NCI-H748 (cell line): ENCODE data around the gene GMDS.

Source experiments
- DNase-seq: peaks from one replicate; lab custom pipeline; 2025; ENCODE audit not compliant: unreplicated experiment; lab: John Stamatoyannopoulos, UW

GMDS gene

GRCh38 chr6:1621070-1621701, 624.2 kb downstream of the GMDS start:
- DNase-seq: no peak

GRCh38 chr6:1620504-1621069, 624.8 kb downstream of the GMDS start:
- no peak for DNase-seq

DNA sequence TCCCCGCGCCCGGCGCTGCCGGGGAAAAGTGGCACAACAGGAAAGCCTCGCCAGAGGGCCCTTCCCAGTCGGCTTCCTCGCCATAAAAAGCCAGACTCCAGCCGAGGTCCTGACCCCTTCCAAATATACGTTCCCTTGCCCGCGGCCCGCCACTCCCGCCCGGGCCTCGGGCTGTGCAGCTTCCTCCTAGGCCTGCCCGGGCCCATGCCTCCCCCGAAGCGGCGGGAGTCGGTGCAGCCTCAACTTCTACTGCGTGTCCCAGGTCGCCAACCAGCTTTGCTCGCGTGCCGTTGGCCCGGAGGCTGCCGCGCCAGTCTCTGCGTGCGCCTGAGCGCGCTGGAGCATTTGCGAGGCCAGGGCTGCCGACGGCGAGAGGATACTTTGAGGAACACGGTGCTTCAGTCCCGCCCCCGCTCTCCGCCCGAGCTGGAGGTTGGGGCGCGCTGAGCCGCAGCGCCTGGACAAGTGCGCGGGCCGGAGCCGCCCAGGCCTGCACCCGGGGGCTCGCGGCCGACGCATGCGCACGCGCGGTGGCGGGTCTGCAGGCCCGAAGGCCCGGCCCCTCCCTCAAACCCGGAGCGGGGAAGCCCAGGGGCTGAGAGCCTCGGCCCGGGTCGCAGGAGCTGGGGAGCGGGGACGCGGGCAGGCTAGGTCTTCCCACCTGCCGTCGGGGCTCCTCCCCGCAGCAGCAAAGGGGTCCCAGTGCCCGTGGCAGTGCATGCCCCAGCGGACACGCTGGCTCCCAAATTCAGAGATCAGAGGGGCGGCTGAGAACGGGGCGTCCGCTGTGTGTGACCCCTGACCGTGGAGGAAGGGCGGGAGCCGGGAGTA, 625.5 kb downstream of the GMDS start:
- no peak for DNase-seq

GRCh38 chr6:1619098-1619672, 626.2 kb downstream of the GMDS start:
- no peak for DNase-seq

DNA sequence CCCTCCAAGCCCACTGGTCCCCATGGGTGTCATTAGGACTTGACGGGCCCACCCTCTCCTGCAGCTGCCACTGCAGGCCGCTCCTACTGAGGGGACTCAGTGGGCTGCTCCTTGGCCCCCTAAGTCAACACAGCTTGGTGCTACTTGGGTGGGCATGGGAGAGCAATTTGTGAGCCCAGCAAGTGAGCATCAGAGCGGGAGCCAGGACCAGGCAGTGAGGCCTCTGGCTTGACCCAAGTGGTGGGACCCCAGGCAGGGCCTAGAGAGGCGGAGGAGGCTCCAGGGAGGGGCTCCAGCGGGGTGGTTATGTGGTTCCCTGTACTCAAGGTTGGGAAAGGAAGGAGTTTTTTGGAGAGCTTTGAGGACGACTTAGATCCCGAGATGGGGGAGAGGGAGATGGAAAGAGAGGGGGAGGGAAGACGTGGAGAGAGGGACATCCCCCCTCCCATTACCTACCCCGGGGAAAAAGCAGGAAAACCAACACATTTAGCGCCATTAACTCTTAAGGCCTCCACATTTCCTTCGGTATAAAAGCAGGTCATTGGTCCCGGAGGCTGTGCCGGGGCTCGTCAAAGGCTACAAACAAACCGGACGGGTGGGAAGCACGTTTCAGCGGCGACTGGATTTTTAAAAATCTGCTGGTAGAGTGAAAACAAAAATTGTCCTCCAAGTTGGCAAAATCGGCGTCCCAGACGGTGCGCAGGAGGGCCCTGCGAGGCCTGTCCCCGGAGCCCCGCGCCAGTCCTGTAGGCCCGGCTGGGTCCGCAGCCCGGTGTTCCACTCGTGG, 626.9 kb downstream of the GMDS start:
- no peak for DNase-seq

DNA sequence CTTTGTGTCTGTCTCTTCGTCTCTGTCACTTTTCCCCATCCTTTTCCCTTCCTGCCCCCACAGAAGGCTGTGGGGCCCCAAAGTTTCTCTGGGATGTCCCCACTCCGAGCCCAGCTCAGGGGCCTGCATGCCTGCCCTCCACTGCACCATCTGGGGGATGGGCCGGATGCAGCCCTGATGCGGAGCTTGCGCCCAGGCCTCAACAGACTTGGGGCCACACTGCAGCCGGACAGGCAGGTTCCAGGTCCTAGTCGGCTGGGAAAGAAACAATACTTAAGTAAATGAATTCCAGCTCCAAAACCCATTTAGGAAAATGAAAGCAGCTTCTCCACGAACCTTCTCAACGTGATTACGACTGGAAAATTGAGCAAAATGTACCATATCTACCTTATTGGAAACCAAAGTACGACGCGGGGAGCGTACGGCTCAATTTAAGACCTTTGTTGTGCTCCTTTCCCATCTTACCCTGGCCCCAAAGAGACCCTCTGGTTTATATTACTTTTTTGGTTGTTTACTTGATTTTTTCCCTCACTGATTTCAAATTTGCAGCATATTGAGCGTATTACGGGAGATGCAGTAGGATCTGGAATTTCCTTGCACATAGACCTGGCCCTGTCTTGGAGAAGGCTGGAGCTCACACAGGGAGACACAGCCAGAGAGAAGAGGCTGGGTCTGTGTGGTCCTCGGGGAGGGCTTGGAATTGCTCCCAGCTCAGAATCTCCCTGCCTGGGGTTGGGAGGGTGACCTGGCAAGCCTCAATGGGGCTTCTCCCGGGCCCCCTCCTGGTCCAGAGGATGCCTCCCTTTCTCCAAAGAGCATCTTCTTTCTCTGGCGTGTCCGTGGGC, 627.7 kb downstream of the GMDS start:
- DNase-seq: no peak

- DNase-seq: no peak
These were observed 628.5 kb downstream of the GMDS start for GRCh38 chr6:1616701-1617463.

DNA sequence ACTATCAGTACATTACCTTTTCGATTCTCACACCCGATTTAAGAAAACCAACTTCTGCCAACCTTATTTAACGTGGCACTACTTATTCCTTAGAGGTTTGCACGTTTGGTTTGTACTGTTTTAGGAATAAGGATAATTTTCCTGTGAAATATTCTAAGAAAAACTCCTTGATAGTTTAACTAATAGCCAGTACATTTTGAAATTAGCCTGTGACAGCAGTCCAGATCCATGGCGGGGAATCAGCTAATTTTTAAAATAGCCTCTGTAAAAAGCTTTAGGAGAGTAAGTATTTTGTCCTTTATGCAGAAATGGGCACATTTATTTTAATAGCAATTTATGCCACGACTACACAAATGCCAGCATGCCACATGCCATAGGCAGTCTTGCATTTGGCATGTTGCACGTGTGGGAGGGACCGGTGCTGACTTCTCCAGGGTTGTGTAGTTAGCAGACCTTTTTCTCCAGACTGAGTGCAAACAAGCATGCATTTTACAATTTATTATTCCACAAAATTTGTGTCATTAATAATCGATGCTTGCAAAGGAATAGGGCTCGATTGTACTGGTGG, 629.5 kb downstream of the GMDS start:
- no peak for DNase-seq

GRCh38 chr6:1615151-1615852, 630.1 kb downstream of the GMDS start:
- no peak for DNase-seq

DNA sequence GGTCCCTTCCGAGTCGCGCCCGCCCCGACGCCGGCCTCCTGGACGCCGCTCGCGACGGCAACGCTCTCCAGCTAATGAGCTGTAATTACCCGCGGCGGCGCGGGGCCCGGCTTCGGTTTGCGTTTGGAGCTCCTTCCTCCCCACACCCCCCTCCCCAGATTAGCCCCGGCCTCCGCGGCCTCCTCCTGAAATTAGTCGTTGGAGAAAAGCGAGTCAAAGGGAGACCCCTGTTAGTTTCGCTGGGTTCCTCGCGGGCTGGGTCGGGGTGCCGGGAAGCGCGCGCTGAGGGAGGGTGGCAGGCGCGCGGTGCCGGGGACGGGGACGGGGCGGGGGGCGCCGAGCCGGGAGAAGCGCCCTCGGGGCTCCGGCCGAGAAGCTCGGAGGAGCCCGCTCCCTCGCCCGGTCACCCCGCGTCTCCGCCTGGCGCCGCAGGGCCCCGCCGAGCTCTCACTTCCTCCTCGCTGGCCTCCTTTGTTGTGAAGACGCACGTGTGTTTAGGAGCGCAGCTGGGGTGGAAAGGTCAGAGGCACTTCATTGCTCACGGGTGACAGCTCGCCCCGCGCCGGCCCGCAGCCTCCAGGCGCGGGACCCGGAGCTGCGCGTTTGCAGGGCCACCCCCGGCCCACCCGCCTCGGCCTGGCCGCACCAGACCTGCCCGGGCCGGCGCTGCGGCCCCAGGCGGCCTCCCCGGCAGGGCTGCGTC, 630.8 kb downstream of the GMDS start:
- DNase-seq: peak; percentile 47

DNA sequence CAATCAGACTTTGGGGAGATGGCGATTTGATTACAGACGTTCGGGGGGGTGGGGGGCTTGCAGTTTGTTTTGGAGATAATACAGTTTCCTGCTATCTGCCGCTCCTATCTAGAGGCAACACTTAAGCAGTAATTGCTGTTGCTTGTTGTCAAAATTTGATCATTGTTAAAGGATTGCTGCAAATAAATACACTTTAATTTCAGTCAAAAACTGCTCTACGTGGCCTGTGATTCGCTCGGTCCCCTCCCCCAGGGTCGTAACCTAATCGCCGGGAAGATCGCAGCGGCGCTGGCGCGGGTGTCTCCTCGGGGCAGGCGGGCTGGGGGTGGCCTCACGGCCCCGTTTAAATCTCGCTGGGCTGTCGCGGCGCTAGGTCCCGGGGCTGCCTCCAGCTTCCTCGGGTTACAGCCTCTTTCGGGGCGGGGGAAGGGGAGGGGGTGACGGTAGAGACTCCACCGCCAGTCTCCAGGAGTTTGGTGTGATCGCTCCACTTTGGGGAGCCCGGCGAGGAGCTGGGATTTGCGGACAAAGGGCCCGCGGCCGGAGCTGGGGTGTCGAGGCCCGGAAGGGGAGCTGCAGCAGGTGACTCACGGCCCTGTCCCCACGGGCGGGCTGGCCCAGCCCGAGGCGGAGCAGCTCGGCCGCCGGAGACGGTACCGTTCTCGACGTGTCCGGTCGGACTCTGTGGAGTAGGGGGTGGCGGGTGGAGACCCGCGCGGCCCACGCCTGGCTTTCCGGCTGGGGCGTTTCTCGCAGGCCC, 631.5 kb downstream of the GMDS start:
- peak; percentile 65 for DNase-seq

- no peak for DNase-seq
These were observed 632.1 kb downstream of the GMDS start for GRCh38 chr6:1613346-1613687.

- peak; percentile 35 for DNase-seq
These were observed 632.5 kb downstream of the GMDS start for GRCh38 chr6:1612974-1613306.

- no peak for DNase-seq
These were observed 633.0 kb downstream of the GMDS start for GRCh38 chr6:1612299-1612973.

- peak; percentile 74 for DNase-seq
These were observed 633.7 kb downstream of the GMDS start for GRCh38 chr6:1611572-1612298.

- DNase-seq: peak; percentile 74
These were observed 634.2 kb downstream of the GMDS start for GRCh38 chr6:1611322-1611571.
